Left kidney (tissue), 8 donors: ENCODE data around the gene ZNHIT2. TPM values are rescaled to one million over a fixed set of nuclear protein-coding genes. Genes with fewer than 3 reads are reported as not detected.
"Not testable (repeated sequence)": the region's sequence is repeated elsewhere in the genome, so short reads cannot be mapped to it uniquely, and the experiment has no call there.

Experiments used
- DNase-seq: peaks from one replicate; pipeline ENCODE4 v3.0.0-alpha.2; 2013
- long read RNA-seq, 8 donors: transcript quantifications; one replicate each; lab custom pipeline, GENCODE V29; 2026
- polyA plus RNA-seq: library from polyadenylated mRNA; unstranded; fragments of 120-200 nt; gene quantifications from one replicate; pipeline ENCODE4 v1.2.1, GENCODE V29; 2013; ENCODE audit not compliant: insufficient read length

Gene ZNHIT2
- 4.8 TPM for polyA plus RNA-seq
- long read RNA-seq, donor 1, transcript ZNHIT2-201 (1 exons, 1,306 nt): major isoform, 21 of 21 reads
- long read RNA-seq, donor 1, partial matches to known transcripts: 0 of 21 reads
- long read RNA-seq, donor 1, other reads (novel, unspliced or antisense): 0 of 21 reads
- long read RNA-seq, donor 2, partial matches to known transcripts: 0 of 4 reads
- long read RNA-seq, donor 2, other reads (novel, unspliced or antisense): 0 of 4 reads
- long read RNA-seq, donor 3, partial matches to known transcripts: 0 of 4 reads
- long read RNA-seq, donor 3, other reads (novel, unspliced or antisense): 0 of 4 reads
- long read RNA-seq, donor 4, partial matches to known transcripts: 0 of 1 reads
- long read RNA-seq, donor 4, other reads (novel, unspliced or antisense): 0 of 1 reads
- long read RNA-seq, donor 5, transcript ZNHIT2-201 (1 exons, 1,306 nt): major isoform, 11 of 11 reads
- long read RNA-seq, donor 5, partial matches to known transcripts: 0 of 11 reads
- long read RNA-seq, donor 5, other reads (novel, unspliced or antisense): 0 of 11 reads
- long read RNA-seq, donor 6, transcript ZNHIT2-201 (1 exons, 1,306 nt): major isoform, 18 of 18 reads
- long read RNA-seq, donor 6, partial matches to known transcripts: 0 of 18 reads
- long read RNA-seq, donor 6, other reads (novel, unspliced or antisense): 0 of 18 reads
- long read RNA-seq, donor 7, transcript ZNHIT2-201 (1 exons, 1,306 nt): major isoform, 16 of 16 reads
- long read RNA-seq, donor 7, partial matches to known transcripts: 0 of 16 reads
- long read RNA-seq, donor 7, other reads (novel, unspliced or antisense): 0 of 16 reads
- long read RNA-seq, donor 8, transcript ZNHIT2-201 (1 exons, 1,306 nt): major isoform, 8 of 8 reads
- long read RNA-seq, donor 8, partial matches to known transcripts: 0 of 8 reads
- long read RNA-seq, donor 8, other reads (novel, unspliced or antisense): 0 of 8 reads

DNA sequence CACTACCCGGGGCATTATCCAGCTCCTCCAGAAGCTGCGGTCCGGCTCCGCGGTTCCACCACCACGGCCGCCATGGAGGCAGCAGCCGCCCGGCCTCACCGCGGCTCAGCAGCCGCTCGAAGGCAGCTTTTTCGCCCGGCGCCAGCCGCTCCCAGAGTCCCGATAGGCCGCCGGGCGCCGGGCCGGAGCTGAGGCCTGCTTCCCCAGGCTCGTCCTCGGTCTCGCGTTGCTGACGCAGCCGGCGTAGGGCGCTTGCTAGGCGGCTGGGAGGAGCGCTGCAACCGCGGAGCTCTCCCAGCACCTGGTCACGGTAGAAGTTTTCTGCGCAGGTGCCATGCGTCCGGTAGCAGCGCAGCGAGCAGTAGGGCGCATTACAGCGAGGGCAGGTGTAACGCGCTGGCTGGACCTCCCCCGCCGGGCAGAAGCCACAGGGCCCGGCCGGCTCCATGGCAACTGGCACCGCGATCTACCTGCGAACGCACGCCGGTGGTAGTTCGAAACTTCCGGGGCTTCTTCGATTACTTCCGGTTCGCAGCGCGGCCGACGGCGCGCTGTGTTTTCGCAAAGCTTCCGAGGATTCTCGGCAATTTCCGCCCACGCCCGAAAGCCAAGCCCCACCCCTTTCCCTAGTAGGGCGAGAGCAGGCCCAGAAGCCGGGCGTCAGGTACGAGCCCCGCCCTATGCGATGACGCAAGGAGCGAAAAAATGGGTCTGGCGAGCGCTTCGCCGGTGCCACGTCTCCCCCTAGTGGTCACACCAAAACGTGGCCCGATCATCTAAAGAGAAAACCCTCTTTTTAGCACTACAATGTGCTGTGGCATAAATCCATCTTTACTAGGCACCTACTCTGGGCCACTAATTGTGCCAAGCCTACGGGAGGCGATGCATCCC lies at the start of gene ZNHIT2:
Gene ZNHIT2 (minus strand): TSS at position 496 of the 891 bp plus-strand sequence. CDS start 48 bp downstream, at position 448.
- peak; percentile 98 for DNase-seq

DNA sequence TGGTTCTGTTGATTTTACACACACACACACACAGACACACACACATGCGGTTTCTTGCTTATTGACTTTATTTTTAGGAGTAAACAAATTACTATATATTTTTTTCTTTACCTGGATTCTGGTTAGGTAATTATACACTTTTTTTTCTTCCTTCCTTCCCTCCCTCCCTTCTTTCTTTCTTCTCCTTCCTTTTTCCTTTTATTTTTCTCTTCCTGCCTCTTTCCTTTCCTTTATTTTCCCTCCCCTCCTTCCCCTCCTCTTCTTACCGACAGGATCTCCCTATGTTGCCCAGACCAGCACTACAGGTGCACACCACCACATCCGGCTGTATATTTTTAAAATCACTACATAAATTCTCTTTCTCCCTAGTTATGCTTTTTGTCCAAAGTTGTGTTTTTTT lies 49.4 kb upstream of the ZNHIT2 start:
- DNase-seq: no peak

DNA sequence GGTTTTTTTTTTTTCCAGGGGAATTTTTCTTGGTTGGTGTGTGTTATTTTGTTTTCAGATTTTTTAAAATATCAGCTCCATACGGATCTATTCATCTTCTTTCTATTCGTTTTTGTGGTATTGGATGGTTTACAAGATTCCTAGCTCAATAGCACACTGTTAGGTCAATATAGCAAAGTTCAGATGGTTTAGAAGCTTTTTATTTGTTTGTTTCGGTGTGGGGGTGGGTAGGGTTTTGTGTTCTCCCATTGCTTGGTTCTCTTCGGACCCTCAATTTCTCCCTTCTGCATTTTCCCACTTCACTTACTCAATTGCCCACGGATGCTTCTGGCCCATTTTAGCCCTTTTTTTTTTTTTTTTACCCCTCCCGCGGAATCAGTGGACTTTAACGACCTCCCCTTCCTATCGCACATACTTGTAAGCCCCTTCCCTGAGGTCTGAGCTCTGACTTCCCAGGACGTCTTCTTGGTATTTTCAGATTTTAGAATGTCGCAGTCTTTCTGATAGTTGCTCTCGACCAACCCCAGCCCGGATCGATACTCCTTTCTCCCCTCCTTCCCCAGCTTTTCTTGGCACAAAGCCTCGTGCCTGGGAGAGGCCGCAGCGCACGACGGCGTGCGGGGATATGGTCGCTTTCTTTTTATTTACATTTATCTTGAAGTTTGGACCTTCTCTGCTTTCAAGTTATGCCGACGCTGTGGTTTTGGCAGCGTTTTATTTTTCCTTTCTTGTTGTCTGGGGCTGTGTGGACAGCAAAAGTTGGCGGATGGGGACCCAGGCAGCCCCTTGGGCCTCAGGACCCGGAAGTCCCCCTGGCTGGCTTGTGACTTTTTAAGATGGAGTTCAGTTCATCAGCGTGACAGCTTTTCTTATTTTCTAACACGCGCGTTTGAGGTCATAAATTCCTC lies 48.2 kb upstream of the ZNHIT2 start:
- no peak for DNase-seq

DNA sequence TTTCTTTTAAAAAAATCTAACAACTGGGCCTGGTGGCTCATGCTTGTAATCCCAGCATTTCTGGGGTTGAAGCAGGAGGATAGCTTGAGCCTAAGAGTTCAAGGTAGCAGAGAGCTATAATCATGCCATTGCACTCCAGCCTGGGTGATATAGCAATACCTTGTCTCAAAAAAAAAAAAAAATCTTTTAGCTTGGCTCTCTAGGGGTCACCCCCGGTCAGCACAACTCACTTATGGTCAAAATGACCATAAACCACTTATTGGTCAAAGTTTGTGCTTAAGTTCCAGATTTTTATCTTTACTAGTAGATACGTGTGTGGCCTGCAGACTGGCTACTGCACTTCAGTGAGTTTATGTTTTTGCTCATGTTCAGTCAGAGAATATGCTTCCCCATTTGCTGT lies 46.2 kb upstream of the ZNHIT2 start:
- no peak for DNase-seq

DNA sequence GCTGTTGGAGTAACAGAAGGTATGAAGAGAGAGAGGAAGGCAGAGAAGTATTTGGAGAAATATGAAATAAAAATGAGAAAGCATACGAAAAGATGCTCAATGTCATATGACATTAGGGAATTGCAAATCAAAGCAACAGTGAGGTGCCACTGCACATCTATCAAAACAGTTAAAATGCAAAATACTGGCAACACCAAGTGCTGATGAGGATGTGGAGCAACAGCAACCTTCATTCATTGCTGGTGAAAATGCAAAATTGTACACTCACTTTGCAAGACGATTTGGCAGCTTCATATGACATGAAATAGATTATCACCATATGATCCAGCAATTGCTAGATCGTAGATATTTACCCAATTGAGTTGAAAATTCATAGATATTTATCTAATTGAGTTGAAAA lies 43.1 kb upstream of the ZNHIT2 start:
- no peak for DNase-seq

DNA sequence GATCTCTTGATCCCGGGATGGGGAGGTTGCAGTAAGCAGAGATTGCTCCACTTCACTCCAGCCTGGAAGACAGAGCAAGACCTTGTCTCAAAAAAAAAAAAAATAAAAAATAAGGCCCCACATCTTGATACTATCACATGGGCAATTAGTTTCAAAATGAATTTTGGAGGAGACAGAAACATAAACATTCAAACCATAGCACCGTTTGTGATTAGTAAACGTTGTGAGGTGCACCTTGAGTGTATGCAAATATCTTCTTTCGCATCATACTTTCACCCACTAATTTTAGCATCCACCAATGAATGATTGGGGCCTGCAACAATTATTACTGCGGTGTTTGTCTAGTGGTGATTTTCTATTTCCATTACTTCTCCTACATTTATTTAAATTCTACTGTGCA lies 41.5 kb upstream of the ZNHIT2 start:
- DNase-seq: no peak

DNA sequence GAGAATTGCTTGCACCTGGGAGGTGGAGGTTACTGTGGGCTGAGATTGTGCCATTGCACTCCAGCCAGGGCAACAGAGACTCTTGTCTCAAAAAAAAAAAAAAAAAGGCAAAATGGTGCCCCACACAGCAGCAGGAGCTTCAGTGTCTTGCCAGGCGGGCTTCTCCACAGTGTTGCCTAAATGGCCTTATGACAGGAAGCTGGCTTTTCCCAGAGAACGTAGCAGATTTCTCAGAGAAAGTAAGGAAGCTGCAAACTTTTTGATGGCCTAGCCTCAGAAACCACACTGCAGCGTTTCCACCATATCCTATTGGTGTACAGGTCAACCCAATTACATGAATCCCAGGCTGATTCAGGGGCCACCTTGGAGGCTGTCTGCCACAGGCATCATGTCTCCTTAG lies 39.8 kb upstream of the ZNHIT2 start:
- DNase-seq: no peak

DNA sequence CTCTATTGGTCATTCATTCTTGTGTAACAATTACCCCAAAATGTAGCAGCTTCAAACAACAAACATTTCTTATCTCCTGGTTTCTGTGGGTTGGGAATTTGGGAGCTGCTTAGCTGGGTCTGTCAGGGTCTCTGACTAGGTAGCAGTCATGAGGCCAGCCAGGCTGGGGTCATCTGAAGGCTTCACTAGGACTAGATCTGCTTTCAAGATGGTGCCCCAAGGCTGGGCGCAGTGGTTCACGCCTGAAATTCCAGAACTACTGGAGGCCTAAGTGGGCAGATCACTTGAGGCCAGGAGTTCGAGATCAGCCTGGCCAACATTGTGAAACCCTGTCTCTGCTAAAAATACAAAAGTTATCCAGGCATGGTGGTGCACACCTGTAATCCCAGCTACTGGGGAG lies 39.4 kb upstream of the ZNHIT2 start:
- DNase-seq: no peak

DNA sequence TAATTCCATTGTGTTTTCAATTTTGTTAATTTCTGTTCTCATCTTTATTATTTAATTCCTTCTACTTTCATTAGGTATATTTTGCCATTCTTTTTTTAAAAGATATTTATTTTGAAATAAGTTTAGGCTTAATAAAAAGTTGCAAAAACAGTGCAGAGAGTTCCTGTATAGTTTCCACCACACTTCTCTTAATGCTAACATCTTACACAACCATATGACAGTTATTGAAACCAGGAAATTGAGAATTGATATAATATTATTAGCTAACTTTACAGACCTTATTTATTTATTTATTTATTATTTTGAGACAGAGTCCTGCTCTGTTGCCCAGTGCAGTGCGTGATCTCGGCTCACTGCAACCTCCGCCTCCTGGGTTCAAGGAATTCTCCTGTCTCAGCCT lies 38.8 kb upstream of the ZNHIT2 start:
- DNase-seq: no peak

DNA sequence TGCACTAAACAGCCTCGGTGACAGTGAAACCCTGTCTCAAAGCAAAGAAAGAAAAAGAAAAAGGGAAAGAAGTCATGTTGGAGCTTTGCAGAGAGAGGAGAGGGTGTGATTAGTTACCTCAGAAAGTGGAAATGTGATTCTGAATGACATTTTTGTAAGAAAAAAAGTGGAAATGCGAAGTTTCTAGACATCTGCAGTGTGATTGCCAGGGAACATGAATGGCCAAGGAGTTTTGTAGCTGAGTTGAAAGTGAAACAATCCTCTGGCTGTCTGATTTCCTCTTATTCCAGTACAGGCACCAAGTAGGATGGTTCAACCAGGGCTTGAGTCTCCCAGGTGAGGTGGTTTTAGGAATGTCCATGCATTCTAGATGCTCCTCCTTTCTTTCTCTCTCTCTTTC lies 34.6 kb upstream of the ZNHIT2 start:
- no peak for DNase-seq

DNA sequence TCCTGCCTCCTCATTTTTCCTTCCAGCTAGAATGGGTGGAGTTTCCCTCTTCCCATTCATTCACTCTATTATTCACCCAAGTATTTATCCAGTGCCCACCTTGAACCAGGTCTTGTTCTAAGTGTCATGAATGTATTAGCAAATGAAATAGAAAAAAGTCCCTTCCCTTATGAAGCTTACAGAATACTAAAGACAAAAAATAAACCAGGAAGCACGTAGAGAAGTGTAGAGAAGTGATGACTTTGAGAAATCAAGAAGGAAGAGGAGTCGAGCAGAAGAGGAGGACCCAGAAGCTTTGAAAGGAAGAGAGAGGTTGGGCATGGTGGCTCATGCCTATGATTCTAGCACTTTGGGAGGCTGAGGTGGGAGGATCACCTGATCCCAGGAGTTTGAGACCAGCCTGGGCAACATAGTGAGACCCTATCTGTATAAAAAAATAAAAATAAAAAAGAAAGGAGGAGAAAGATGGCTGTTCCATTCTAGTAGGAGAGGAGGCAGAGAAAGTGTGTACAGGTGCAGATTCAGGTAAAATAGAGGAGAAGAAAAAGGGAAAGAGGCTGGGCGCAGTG lies 33.9 kb upstream of the ZNHIT2 start:
- no peak for DNase-seq

DNA sequence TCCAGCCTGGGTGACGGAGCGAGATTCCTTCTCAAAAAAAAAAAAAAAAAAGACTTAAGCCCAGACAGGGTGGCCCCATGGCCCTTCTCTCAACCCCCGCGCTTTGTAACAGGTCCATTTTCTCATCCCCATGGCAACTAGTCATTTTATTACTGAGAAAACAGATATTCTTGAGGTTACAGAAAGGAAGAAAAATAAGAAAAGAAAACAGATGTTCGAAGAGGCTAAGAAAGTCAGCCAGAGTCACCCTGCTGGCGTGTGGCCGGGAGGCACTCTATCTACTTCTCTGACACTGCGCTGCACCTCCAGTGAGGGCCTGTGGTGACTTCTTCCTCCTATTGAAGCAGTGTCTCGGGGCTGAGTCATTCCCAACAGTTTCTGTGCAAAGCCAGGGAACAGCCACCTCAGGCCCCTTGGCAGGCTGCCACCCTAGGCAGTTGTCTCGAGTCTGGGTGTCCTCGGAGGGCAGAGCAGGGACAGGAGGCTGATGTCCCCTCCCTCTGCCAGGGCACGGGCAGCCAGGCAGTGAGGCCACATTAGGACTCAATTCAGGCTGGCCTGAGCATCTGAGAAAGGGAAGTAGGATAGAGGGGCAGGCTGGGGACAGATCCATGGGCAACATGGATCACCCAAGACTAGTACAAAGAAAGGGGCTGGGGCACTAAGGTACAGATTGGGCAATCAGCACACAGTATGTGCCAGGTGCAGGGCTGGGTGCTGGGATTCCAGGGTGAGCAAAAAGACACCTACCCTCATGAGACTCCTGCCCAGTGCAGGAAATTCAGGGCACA lies 33.2 kb upstream of the ZNHIT2 start:
- no peak for DNase-seq

DNA sequence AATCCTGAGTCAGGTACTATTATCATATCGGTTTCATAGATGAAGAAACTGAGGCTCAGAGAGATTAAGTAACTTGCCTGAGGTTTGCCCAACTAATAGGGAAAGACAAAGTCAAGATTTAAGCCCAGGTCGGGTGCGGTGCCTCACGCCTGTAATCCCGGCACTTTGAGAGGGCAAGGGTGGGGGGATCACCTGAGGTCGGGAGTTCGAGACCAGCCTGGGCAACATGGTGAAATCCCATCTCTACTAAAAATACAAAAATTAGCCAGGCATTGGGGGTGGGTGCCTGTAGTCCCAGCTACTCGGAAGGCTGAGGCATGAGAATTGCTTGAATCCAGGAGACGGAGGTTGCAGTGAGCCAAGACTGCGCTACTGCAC lies 32.6 kb upstream of the ZNHIT2 start:
- DNase-seq: not testable (repeated sequence)

DNA sequence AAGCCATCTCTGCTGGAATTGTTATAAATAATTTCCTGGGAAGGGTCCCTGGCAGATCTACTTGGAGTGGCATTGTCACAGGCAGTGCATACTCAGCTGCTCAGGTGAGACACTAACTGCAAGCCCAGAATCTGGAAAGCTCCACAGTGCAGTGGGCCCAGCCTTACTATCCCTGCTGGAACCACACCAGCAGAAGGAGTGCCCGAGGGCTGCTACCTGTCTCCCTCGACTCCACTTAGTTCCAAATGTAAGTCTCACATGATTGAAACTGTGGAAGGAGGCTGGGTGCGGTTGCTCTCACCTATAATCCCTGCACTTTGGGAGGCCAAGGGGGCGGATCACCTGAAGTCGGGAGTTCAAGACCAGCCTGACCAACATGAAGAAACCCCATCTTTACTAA lies 31.2 kb upstream of the ZNHIT2 start:
- DNase-seq: no peak

DNA sequence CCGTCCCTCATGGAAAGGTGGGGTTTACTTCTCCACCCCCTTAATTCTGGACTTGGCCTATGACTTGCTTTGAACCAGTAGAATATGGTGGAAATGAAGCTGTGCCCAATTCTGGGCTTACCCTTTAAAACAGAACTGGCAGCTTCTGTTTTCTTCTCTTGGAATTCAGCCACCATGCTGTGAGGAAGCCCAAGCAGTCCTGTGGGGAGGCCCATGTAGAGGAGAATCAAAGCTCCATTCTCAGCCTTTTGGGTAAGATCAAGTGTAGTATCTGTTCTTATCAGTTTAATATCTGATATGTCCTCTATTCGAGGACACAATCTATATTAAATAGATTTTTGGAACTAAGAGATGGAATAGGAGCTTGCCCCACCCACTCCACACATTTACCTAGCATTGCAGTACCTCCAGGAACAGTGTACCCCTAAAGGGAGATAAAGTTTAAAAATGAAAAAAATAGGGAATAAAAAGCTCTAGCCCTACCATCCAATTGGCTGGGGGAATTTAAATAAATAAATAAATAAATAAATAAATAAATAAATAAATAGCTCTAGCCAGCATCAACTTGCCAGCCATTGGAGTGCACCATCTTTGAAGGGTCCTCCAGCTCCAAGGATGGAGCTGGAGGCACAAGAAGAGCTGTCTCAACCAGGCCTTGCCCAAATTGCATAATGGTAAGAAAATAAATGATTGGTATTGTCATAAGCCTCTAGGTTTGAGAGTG lies 30.0 kb upstream of the ZNHIT2 start:
- no peak for DNase-seq

DNA sequence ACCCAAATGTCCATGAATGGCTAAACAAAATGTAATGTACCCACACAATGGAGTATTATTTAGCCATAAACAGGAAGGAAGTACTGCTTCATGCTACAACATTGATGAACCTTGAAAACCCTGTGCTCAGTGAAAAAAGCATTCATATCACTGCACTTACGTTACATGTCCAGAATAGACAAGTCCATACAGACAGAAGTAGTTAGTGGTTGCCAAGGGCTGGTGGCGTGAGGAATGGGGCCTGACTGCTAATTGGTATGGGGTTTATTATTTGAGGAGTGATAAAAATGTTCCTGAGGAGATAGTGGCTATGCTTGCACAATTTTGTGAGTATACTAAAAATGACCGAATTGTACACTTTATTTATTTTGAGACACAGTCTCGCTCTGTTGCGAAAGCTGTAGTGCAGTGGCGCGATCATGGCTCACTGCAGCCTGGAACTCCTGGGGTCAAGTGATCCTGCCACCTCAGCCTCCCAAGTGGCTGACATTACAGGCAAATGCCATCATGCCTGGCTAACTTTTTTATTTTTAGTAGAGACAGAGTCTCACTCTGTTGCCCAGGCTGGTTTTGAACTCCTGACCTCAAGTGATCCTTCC lies 24.5 kb upstream of the ZNHIT2 start:
- no peak for DNase-seq

DNA sequence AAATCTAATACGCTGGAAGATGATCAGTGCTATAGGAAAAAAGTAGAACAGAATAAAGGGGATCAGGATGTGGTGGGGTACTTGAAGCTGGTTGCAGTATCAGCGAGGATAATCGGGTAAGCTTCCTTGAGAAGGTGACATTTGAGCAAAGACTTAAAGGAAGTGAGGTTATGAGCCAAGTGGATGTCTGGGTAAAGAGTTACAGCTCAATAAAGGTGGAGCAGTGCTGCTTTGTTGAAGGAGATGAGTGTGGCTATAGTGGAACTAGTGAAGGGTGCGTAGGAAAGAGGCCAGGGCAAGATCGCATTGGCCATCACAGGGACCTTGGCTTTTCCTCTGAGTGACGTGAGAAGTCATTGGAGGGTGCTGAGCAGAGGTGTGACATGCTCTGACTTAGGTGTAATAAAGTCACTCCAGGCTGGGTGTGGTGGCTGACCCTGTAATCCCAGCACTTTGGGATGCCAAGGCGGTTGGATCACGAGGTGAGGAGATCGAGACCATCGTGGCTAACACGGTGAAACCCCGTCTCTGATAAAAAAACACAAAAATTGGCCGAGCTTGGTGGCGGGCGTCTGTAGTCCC lies 19.1 kb upstream of the ZNHIT2 start:
- no peak for DNase-seq

DNA sequence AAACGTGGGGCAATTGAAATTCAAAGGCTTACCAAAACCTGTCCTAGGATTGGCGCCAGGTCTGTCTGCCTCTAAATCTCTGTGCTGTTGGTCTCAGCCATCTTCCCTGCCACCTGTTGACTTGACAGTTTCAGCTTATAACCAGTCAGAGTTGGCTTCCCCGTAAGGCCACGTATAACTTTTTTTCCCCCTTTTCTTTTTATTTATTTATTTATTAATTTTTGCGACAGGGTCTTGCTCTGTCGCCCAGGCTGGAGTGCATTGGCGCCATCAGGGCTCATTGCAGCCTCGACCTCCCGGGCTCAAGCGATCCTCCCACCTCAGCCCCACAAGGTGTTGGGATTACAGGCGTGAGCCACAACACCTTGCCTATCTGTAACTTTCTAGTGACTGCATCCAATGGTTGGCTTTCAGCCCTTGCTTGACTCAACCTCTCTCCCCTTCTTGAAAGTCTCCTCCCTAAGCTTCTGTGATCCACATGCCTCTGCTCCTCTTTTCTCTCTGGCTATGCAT lies 18.2 kb upstream of the ZNHIT2 start:
- no peak for DNase-seq
